HFF-Myc (cell line): ENCODE data around the gene PKD1L1.
"Not testable (repeated sequence)": the region's sequence is repeated elsewhere in the genome, so short reads cannot be mapped to it uniquely, and the experiment has no call there.

Experiments used
- DNase-seq: peaks from one replicate; pipeline ENCODE4 v3.0.0-alpha.2; 2011; ENCODE audit warnings: low read depth; ENCODE audit errors: extremely low read depth
- H3K4me3 ChIP-seq: replicated peaks from 2 replicates; pipeline ENCODE4 v1.5.1; 2011; ENCODE audit warnings: low read depth, mild to moderate bottlenecking, control low read depth, low read length
- CTCF ChIP-seq: IDR thresholded peaks from 2 replicates; pipeline ENCODE4 v1.5.1; 2012; ENCODE audit warnings: mild to moderate bottlenecking, low read depth, low read length, control low read depth; ENCODE audit errors: missing control alignments

The PKD1L1 gene

GRCh38 chr7:47988496-47989386 is 40.5 kb upstream of the PKD1L1 start:
- no peak overlapping the region for H3K4me3 ChIP-seq
- peak; percentile 30 for TF ChIP-seq CTCF
- DNase-seq: no peak

GRCh38 chr7:47982610-47983009 is 34.3 kb upstream of the PKD1L1 start:
- no peak overlapping the region for H3K4me3 ChIP-seq
- no peak for DNase-seq
- TF ChIP-seq CTCF: no peak

GRCh38 chr7:47980648-47981047 is 32.4 kb upstream of the PKD1L1 start:
- not testable (repeated sequence) for H3K4me3 ChIP-seq, DNase-seq

GRCh38 chr7:47979832-47980181 is 31.5 kb upstream of the PKD1L1 start:
- DNase-seq: no peak
- no peak for TF ChIP-seq CTCF
- H3K4me3 ChIP-seq: peak overlapping the region; percentile 82

- DNase-seq: peak; percentile 54
- H3K4me3 ChIP-seq: peak within 1 kb of the TSS; percentile 82
- TF ChIP-seq CTCF: no peak
These were observed 31.0 kb upstream of the PKD1L1 start, which contains the start of gene HUS1 for GRCh38 chr7:47979145-47979831. Gene HUS1, minus strand, starts transcription at chr7:47979615. Its CDS starts 96 bp downstream, at chr7:47979519.

GRCh38 chr7:47978790-47979144 is 30.5 kb upstream of the PKD1L1 start:
- TF ChIP-seq CTCF: no peak
- DNase-seq: no peak
- peak overlapping the region; percentile 82 for H3K4me3 ChIP-seq

- no peak for TF ChIP-seq CTCF
- DNase-seq: no peak
- no peak overlapping the region for H3K4me3 ChIP-seq
These were observed 25.5 kb upstream of the PKD1L1 start for GRCh38 chr7:47973739-47974138.
